SW480 (cell line): ENCODE data around the gene CCDC122.
A peak's percentile ranks its signal among the peaks of the same experiment; 100 is the strongest.
"Not testable (repeated sequence)": the region's sequence is repeated elsewhere in the genome, so short reads cannot be mapped to it uniquely, and the experiment has no call there.

Experiments
- DNase-seq: peaks from one replicate; pipeline ENCODE4 v3.0.0-alpha.2; 2016; ENCODE audit warnings: low spot score

CCDC122 gene

GRCh38 chr13:43877326-43877725, 2.2 kb downstream of the CCDC122 start:
- DNase-seq: no peak

GRCh38 chr13:43876366-43876765, 3.2 kb downstream of the CCDC122 start:
- DNase-seq: no peak

GRCh38 chr13:43874504-43875092, 4.9 kb downstream of the CCDC122 start:
- peak; percentile 42 for DNase-seq

- DNase-seq: no peak
Measured at GRCh38 chr13:43872181-43872580, 7.4 kb downstream of the CCDC122 start.

GRCh38 chr13:43865892-43866291, 13.6 kb downstream of the CCDC122 start:
- peak; percentile 21 for DNase-seq

GRCh38 chr13:43864921-43865320, 14.6 kb downstream of the CCDC122 start:
- DNase-seq: no peak

- DNase-seq: no peak
Measured at GRCh38 chr13:43861863-43862262, 17.7 kb downstream of the CCDC122 start.

GRCh38 chr13:43852923-43853404, 26.6 kb downstream of the CCDC122 start:
- no peak for DNase-seq

GRCh38 chr13:43850873-43851272, 28.7 kb downstream of the CCDC122 start:
- DNase-seq: no peak

GRCh38 chr13:43848001-43848649, 31.4 kb downstream of the CCDC122 start:
- no peak for DNase-seq

- DNase-seq: no peak
Measured at GRCh38 chr13:43846496-43847158, 32.9 kb downstream of the CCDC122 start.

GRCh38 chr13:43838909-43839308, 40.6 kb downstream of the CCDC122 start:
- no peak for DNase-seq

- peak; percentile 8 for DNase-seq
Measured at GRCh38 chr13:43835701-43836100, 43.8 kb downstream of the CCDC122 start.

GRCh38 chr13:43831088-43831487, 48.5 kb downstream of the CCDC122 start:
- no peak for DNase-seq

- no peak for DNase-seq
Measured at GRCh38 chr13:43830497-43830881, 49.1 kb downstream of the CCDC122 start.

- not testable (repeated sequence) for DNase-seq
Measured at GRCh38 chr13:43824656-43825055, 54.9 kb downstream of the CCDC122 start.

GRCh38 chr13:43822969-43823368, 56.6 kb downstream of the CCDC122 start:
- no peak for DNase-seq

- DNase-seq: no peak
Measured at GRCh38 chr13:43816401-43816889, 63.1 kb downstream of the CCDC122 start.

- no peak for DNase-seq
Measured at GRCh38 chr13:43815204-43815603, 64.3 kb downstream of the CCDC122 start.

- DNase-seq: no peak
Measured at GRCh38 chr13:43808676-43809075, 70.9 kb downstream of the CCDC122 start.

- DNase-seq: no peak
Measured at GRCh38 chr13:43805681-43806128, 73.8 kb downstream of the CCDC122 start.

GRCh38 chr13:43805071-43805468, 74.5 kb downstream of the CCDC122 start:
- DNase-seq: peak; percentile 42

GRCh38 chr13:43804461-43805070, 75.0 kb downstream of the CCDC122 start:
- DNase-seq: peak; percentile 56
